ENCODE measurements around the gene ZMYM4.
A peak's percentile ranks its signal among the peaks of the same experiment; 100 is the strongest.
"Not testable (repeated sequence)": the region's sequence is repeated elsewhere in the genome, so short reads cannot be mapped to it uniquely, and the experiment has no call there.

Gene ZMYM4

DNA sequence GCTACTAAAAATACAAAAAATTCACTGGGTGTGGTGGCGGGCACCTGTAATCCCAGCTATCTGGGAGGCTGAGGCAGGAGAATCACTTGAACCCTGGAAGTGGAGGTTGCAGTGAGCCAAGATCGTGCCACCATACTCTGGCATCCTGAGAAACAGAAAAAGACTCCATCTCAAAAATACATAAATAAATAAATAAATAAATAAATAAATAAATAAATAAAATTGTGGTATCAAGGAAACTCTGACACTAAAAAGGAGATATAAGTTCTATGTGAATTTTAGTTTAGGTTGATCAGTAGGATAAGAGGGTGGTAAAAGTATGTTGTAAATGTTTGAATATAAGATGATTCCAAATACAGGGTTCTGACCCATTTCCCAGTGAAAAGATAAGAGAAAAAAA, 63.1 kb downstream of the ZMYM4 start:
- DNase-seq, result not testable (repeated sequence)

DNA sequence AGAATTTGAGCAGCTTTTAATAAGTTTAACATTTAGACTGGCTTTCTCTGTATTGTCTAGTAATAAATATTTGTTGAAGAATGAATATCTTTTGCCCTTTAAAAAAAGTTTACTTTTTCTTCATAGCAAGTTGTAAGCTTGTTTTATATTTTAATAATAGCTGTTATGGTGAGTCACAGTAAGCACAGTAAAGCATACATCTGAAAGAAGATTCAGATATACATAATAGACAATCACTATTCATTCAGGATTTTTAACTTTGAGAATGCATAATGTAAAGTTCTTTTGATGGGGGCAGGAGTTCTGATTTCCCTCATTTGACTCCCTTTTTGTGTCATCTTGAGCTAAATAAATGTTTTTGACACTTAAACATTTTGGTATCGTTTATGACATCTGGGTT, 66.0 kb downstream of the ZMYM4 start:
- no peak for DNase-seq

DNA sequence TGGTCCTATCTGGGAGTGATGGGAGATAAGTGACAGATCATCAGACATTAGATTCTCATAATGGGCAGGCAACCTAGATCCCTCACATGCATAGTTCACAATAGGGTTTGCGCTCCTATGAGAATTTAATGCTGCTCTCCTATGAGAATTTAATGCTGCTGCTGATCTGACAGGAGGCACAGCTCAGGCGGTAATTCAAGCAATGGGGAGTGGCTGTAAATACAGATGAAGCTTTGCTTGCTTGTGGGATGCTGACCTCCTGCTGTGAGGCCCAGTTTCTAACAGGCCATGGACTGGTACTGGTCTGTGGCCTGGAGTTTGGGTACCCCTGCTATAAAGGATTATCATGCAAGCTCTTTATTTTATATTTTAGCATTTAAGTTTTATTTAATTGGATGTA, 72.0 kb downstream of the ZMYM4 start:
- no peak for DNase-seq

DNA sequence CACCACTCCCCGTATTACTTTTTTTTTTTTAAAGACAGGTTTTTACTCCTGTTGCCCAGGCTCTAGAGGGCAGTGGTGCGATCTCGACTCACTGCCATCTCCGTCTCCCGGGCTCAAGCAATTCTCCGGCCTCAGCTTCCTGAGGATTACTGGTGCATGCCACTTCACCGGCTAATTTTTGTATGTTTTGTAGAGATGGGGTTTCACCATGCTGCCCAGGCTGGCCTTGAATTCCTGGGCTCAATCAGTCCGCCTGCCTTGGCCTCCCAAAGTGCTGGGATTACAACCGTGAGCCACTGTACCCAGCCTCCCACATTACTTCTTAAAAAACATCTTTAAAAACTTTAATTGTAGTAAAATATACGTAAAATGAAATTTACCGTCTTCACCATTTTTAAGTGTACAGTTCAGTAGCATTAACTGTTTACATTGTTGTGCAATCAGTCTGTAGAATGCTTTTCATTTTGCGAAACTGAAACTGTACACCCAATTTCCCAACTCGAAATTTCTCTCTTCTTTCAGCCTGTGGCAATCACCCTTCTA, 77.0 kb downstream of the ZMYM4 start:
- DNase-seq, result no peak

DNA sequence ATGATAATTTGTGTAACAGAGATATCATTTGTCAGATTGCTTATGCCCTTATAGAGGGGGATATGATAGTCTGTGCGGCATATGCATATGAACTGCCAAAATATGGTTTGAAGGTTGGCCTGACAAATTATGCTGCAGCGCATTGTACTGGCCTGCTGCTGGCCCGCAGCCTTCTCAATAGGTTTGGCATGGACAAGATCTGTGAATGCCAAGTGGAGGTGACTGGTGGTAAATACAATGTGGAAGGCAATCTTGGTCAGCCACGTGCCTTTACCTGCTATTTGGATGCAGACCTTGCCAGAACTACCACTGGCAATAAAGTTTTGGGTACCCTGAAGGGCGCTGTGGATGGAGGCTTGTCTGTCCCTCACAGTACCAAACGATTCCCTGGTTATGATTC, 82.4 kb downstream of the ZMYM4 start:
- no peak for DNase-seq

DNA sequence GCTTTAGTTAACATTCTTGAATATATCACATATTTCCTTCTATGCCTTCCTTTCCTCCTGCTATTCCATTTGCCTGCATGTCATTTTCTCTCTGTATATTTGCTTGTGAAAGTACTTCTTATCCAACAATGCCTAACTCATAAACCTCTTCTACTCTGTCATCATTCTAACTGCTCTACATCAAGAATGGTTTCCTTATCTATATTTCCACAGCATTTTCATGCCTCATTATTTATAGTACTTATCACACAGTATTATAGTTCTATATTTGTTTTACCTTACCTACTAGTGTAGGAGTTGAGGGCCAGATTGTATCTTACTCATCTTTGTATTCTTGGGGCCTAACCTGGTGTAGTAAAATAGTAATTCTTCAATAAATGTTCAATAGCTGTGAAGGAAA, 91.5 kb downstream of the ZMYM4 start:
- DNase-seq, result no peak

DNA sequence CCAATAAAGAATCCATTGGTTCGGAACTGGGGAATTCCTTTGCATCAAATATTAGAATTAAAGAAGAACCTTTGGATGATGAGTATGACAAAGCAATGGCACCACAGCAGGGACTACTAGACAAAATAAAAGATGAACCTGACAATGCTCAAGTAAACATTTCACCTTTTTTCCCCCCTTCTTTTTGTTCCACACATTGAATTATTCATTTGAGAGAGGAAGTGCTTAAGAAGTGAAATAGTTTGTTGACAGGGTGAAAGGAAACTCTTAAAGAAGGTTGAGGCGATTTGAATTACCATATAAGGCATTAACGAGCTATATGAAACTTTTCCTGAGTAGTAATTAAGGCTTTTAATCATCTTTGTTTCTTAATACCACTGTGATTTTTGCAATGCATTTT, 93.1 kb downstream of the ZMYM4 start:
- no peak for DNase-seq

DNA sequence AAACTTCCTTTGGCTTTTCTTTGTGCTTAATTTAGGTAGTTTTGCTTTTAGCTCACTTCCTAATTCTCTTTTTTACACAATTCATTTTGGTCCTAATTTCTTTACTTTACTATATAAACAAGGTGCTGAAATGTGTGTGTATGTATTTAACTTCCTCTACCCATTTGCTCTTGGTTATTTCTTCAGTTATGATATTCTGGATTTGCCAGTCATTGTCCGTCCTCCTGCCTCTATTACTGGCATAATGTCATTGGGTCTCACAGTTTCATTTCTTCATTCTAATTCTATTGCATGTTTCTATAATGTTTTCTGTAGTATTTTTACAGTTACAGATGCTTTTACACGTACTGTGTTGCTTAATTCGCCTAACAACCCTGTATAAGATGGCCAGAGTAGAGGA, 96.2 kb downstream of the ZMYM4 start:
- no peak for DNase-seq

DNA sequence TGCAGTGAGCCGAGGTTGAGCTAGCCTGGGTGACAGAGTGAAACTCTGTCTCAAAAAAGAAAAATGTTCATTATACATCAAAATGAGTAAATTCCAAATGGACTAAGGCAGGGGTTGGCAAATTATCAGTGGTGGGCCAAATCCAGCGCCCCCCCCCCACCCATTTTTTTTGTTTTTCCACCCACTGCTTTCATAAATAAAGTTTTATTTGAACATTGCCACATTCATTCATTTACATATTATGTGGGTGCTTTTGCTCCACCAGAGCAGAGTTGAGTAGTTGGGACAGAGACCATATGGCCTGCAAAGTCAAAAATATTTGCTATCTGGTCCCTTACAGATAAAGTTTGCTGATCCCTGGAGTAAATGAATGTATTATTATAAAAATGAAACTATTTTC, 99.4 kb downstream of the ZMYM4 start:
- DNase-seq, result no peak

DNA sequence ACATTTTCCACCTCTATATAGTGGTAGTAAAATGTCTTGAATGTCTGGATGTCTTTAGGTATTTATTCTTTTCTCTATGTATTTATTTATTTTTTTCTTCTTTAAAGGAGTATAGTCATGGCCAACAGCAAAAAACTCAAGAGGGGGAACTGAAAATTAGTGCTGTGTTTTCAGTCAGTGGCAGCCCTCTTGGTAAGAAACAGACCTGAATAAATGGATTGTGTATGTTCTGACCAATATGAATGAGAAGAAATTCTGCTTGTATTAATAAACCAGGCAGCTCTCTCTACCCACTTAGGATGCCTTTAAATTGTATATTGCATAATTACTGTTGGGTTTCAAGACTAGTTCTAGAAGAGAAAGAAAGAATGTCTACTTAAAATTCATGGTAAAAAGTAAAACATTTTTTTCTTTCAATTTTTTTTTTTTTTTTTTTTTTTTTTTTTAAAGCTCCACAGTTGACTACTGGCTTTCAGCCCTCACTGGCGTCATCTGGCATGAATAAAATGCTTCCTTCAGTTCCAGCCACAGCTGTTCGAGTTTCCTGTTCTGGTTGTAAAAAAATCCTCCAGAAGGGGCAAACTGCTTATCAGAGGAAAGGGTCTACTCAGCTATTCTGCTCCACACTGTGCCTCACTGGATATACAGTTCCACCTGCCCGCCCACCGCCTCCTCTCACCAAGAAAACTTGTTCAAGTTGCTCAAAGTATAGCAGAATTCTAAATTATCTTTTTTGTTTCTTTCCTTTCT, 101.6 kb downstream of the ZMYM4 start:
- peak; percentile 77 for DNase-seq

DNA sequence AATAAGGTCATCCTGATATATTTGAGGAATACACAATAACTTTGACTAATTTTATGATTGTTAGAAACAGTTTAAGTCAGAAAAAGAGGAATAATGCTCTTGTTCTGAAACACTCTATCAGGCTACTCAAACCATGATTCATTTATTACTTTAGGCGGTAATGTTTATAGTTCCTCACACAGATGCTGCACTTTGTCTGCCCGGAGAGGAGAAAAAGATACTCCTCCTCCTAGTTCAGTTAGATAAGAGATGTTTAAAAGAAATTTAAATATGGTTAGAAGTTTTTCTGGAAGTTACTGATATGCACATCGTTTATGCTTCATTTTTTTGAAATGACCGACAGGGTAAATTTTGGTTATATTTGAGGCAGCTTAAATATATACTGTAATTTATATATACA, 103.0 kb downstream of the ZMYM4 start:
- DNase-seq, result no peak

DNA sequence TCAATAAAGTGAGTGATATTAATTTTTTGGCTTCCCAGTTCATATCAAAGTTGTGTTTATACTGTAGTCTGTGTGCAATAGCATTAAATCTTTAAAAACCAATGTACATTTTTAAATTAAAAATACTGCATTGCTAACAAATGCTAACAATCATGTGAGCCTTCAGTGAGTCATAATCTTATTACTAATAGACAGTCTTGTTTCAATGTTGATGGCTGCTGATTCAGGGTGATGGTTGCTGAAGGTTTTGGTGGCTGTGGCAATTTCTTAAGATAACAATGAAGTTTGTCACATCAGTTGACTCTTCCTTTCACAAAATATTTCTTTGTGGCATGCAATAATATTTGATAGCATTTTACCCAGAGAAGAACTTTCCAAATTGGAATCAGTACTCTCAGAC, 109.0 kb downstream of the ZMYM4 start:
- no peak for DNase-seq

DNA sequence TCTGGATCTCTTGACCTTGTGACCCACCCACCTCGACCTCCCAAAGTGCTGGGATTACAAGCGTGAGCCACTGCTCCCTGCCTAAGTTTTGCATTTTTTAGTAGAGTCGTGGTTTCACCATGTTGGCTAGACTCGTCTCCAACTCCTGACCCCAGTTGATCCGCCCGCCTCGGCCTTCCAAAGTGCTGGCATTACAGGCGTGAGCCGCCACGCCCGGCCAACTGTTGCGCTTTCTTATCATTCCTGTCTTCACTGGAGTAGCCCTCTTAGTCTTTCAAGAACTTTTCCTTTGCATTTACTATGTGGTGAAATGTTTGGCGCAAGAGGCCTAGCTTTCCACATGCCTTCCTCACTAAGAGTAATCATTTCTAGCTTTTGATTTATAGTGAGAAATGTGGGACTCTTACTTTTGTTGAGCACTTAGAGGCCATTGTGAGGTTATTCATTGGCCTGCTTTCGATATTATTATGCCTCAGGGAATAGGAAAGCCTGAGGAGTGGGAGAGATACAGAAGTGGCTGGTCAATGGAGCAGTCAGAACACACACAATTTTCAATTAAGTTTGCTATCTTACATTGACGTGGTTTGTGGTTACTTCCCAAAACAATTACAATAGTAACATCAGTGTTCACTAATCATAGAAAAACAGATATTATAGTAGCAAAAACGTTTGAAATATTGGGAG, 111.0 kb downstream of the ZMYM4 start:
- no peak for DNase-seq

DNA sequence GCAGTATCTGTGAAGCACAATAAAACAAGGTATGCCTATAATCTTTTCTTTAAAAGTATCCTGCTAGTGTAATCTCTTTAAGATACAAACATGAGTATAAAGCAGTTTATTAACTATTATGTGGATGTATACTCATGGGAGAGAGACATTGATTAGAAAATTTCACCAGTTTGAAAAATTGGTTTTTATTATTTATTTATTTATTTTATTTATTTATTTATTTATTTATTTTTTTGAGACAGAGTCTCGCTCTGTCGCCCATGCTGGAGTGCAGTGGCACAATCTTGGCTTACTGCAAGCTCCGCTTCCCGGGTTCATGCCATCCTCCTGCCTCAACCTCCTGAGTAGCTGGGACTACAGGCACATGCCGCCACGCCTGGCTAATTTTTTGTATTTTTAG, 111.6 kb downstream of the ZMYM4 start:
- not testable (repeated sequence) for DNase-seq

DNA sequence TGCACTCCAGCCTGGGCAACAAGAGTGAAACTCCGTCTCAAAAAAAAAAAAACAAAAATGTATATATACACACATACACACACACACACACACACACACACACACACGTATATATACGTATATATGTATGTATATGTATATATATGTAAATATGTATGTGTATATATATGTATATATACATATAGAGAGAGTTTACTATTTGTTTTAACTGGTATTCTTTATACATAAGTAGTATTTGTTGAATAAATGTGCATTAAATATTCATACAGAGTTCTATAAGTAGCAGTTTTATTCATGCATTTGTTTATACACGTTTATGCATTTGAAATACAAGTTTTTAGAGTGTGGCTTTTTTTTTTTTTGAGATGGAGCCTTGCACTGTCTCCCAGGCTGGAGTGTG, 113.6 kb downstream of the ZMYM4 start:
- no peak for DNase-seq

DNA sequence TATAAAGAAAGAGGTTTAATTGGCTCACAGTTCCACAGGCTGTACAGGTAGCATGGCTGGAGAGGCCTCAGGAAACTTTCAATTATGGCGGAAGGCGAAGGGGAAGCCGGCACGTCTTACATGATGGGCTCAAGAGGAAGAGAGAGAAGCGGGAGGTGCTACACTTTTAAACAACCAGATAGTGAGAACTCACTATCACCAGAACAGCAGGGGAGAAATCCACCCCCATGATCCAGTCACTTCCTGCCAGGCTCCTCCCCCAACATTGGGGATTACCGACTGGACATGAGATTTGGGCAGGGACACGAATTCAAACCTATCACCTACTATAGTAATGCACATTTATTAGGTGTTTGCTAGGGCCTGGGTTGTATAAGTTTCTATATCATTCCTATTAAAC, 117.8 kb downstream of the ZMYM4 start:
- DNase-seq, result no peak

DNA sequence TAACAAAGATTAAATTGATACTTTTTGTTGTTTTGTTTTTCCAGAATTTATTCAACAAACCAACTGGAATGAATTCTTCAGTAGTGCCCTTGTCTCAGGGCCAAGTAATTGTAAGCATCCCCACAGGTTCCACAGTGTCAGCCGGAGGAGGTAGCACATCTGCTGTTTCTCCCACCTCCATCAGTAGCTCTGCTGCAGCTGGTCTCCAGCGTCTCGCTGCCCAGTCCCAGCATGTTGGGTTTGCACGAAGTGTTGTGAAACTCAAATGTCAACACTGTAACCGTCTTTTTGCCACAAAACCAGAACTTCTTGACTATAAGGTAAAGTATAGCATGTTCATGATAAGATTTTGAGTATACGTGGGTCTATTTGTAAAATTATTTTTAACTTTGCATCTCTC, 118.5 kb downstream of the ZMYM4 start:
- DNase-seq, result no peak

DNA sequence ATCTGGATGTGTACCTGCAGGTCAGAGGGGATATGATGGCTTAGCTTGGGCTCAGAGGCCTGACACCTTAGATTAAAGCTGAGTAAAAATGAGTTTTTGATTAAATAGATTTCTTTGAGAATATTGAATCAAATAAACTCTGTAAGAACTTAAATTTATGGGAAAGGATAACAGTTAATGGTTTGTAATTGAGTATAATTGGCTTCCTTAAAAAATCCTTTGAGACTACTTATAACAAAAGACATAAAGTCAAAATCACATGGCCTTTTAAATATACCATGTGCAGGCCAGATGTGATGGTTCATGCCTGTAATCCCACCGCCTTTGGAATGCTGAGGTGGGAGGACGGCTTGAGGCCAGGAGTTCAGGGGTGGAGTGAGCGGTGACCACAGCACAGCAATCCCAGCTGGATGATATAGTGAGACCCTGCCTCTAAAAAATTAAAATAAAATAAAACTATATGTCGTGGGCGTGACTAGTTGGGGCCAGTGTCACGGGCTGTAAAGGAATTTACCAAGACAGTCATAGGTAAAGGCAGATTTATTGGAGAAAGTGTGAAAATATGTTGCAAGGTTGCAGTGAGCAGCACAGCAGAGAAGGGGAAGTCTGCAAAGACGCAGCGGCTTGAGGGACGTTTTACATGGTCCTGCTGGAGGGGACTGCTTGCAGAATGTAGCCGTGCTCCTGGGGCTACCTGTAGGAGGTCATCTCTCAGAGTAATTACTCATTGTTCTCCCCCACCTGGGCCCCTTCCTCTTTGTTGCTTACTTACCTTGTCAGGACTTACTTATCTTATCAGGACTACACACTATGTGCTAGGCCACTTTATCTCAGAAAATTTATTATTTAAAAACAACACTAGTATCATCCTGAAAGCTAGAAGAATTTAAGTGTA, 122.3 kb downstream of the ZMYM4 start:
- DNase-seq, result no peak

DNA sequence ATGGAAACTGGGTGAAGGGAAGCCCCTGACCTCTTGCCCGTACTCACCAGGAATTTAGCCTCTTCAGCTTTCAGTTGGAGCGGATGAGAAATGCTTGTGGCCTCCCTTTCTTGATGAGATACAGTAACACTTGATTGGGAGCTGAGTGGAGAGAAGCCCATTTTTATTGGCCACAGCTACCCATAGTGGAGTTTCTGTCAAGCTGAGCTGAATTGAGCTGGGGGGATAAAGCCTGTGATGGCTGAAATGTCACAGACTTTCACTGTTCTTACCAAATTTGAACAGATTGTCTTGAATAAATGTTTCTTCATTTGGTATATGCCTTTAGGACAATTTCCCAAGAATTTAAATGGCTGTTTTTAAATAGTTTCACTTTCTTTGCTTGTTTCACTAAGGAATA, 125.9 kb downstream of the ZMYM4 start:
- DNase-seq, result no peak

DNA sequence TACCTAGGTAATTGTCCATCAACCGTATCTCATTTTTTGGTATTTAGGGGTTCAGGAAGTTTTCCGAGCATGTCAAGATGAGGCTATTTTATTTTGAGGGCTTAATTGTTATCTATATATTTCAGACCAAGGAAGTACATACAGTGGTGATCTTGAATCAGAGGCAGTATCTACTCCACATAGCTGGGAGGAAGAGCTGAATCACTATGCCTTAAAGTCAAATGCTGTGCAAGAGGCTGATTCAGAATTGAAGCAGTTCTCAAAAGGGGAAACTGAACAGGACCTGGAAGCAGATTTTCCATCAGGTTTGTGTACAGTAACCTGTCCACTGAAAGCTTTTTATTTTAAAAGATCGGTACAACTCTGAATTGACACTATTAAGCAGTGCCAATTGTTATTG, 130.2 kb downstream of the ZMYM4 start:
- no peak for DNase-seq

DNA sequence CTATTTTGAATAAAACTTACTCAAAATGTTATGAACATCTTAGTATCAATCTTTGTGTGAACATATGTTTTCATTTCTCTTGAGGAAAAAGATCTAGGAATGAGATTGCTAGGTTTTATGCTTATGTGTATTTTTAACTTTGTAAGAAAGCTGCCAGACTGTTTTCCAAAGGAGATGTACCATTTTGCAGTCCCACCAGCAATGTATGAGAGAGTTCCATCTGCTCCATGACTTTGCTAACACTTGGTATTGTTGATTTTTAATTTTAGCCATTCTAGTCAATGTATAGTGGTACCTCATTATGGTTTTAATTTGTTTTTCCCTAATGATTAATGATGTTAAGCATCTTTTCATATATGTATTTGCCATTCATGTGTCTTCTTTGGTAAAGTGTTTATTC, 132.5 kb downstream of the ZMYM4 start:
- no peak for DNase-seq

DNA sequence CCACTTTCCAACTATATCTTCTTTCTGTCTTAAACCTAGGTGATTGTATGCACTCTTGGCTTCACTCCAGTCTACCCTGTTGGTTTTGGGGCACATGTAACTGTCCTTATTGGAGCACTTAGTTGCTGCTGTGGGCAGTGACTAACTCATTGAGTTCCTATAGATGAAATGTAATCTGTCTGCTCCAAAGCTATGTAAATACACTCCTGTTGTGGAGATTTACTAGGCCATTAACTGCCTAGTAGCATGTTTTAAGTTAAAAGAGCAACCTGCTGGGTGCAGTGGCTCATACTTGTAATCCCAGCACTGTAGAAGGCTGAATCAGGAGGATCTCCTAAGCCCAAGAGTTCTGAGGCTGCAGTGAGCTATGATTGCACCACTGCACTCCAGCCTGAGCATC, 137.6 kb downstream of the ZMYM4 start:
- DNase-seq, result no peak

DNA sequence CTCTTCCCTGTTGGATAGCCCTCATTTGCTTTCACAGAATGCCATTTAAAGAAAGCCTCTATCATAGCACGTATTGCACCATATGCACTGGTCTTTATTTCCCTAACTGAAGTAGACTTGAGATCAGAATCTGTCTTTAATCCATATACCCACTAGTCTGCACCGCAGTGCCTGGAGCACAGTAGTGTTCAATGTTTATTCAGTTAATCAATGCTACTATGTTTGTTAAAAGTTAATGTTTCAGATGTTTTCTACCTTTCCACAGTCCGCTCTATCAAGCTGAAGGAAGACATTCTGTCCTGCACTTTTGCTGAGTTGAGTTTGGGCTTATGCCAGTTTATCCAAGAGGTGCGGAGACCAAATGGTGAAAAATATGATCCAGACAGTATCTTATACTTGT, 139.2 kb downstream of the ZMYM4 start:
- DNase-seq, result no peak

DNA sequence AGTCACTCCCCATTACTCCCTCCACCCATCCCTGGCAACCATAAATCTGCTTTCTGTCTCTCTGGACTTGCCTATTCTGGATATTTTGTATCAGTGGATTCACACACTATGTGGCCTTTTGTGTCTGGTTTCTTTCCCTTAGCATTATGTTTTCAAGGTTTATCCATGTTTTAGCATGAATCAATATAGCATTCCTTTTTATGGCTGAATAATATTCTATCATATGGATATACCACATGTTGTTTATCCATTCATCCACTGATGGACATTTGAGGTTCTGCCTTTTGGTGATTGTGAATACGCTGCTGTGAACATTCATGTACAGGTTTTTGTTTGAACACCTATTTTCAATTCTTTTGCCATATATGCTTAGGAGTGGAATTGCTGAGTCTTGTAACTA, 140.4 kb downstream of the ZMYM4 start:
- no peak for DNase-seq

All from eye (tissue), 1 donor.